NCI-H1105 treated with DMSO at 0.1 percent for 48 hours (cell line): ENCODE measurements around the gene NAPB.
"Not testable (repeated sequence)": the region's sequence is repeated elsewhere in the genome, so short reads cannot be mapped to it uniquely, and the experiment has no call there.

Source experiments
- DNase-seq: peaks from one replicate; lab custom pipeline; 2025; lab: John Stamatoyannopoulos, UW

The NAPB gene

GRCh38 chr20:23367770-23368169 lies 53.5 kb downstream of the NAPB start:
- no peak for DNase-seq

GRCh38 chr20:23366384-23366783 lies 54.9 kb downstream of the NAPB start:
- DNase-seq = no peak

- DNase-seq = no peak
Measured at GRCh38 chr20:23365390-23366165, 55.7 kb downstream of the NAPB start.

GRCh38 chr20:23363257-23363649 lies 58.0 kb downstream of the NAPB start:
- no peak for DNase-seq

- DNase-seq = no peak
Measured at GRCh38 chr20:23362392-23363256, 58.7 kb downstream of the NAPB start.

GRCh38 chr20:23361476-23362391 lies 59.6 kb downstream of the NAPB start, which contains the start of gene GZF1:
Gene GZF1, plus strand, starts transcription at chr20:23362182. Its CDS starts 2,202 bp downstream, at chr20:23364384.
- DNase-seq = peak; percentile 95

- DNase-seq = peak; percentile 17
Measured at GRCh38 chr20:23361119-23361475, 60.2 kb downstream of the NAPB start.

- no peak for DNase-seq
Measured at GRCh38 chr20:23360531-23360930, 60.8 kb downstream of the NAPB start.

- DNase-seq = no peak
Measured at GRCh38 chr20:23358923-23359593, 62.2 kb downstream of the NAPB start.

GRCh38 chr20:23358563-23358906 lies 62.8 kb downstream of the NAPB start:
- DNase-seq = no peak

GRCh38 chr20:23357767-23358562 lies 63.3 kb downstream of the NAPB start:
- DNase-seq = peak; percentile 98

- no peak for DNase-seq
Measured at GRCh38 chr20:23356203-23356602, 65.1 kb downstream of the NAPB start.

- DNase-seq = peak; percentile 52
Measured at GRCh38 chr20:23350904-23351838, 70.1 kb downstream of the NAPB start.

- DNase-seq = peak; percentile 96
Measured at GRCh38 chr20:23350196-23350903, 70.9 kb downstream of the NAPB start, which contains the start of gene NXT1. Gene NXT1, plus strand, starts transcription at chr20:23350791. Its CDS starts 3,251 bp downstream, at chr20:23354042.

- DNase-seq = peak; percentile 75
Measured at GRCh38 chr20:23349338-23350195, 71.7 kb downstream of the NAPB start.

GRCh38 chr20:23348510-23348909 lies 72.8 kb downstream of the NAPB start:
- DNase-seq = not testable (repeated sequence)

- no peak for DNase-seq
Measured at GRCh38 chr20:23347791-23348190, 73.5 kb downstream of the NAPB start.

GRCh38 chr20:23346002-23346401 lies 75.3 kb downstream of the NAPB start:
- no peak for DNase-seq
